ENCODE measurements around the gene USP25.

Gene USP25

GRCh38 chr21:15793550-15794235 lies 63.9 kb downstream of the USP25 start:
- ATAC-seq (replicated peaks) (no peak), DNase-seq (no peak)
- Mint-ChIP-seq H3K27me3 (no peaks in the 10 kb centered on the region), H3K27ac (no peak overlapping the region), H3K9me3 (peaks cover 0 to 2% of the 10 kb centered on the region in 2 donors), H3K36me3 (peaks cover 17% of the 10 kb centered on the region in 2 donors), H3K4me1 (peaks cover 16 to 33% of the 10 kb centered on the region in 2 donors), H3K4me3 (no peak overlapping the region)

- Mint-ChIP-seq H3K27ac (no peak overlapping the region), H3K4me3 (no peak overlapping the region), H3K9me3 (peaks cover 0 to 2% of the 10 kb centered on the region in 2 donors), H3K27me3 (no peaks in the 10 kb centered on the region), H3K4me1 (peaks cover 16 to 33% of the 10 kb centered on the region in 2 donors), H3K36me3 (peaks cover 17 to 19% of the 10 kb centered on the region in 2 donors)
- DNase-seq (no peak), ATAC-seq (replicated peaks) (no peak)
Observed at GRCh38 chr21:15794277-15794912, 64.6 kb downstream of the USP25 start.

GRCh38 chr21:15795533-15795932 lies 65.8 kb downstream of the USP25 start:
- Mint-ChIP-seq H3K27ac (no peak overlapping the region), H3K27me3 (no peaks in the 10 kb centered on the region), H3K9me3 (peaks cover 0 to 2% of the 10 kb centered on the region in 2 donors), H3K4me1 (peaks cover 16 to 33% of the 10 kb centered on the region in 2 donors), H3K36me3 (peaks cover 17 to 19% of the 10 kb centered on the region in 2 donors), H3K4me3 (no peak overlapping the region)
- no peak for ATAC-seq (replicated peaks)
- DNase-seq: no peak

- Mint-ChIP-seq H3K4me1 (peaks cover 16 to 40% of the 10 kb centered on the region in 2 donors), H3K36me3 (peaks cover 24% of the 10 kb centered on the region in 2 donors)
Observed at GRCh38 chr21:15797577-15798363, 68.0 kb downstream of the USP25 start.

GRCh38 chr21:15801352-15801863 lies 71.6 kb downstream of the USP25 start:
- H3K4me3 Mint-ChIP-seq: no peak overlapping the region
- peaks cover 8 to 25% of the 10 kb centered on the region in 2 donors for H3K4me1 Mint-ChIP-seq
- ATAC-seq (replicated peaks): no peak
- DNase-seq: no peak
- no peaks in the 10 kb centered on the region for H3K27me3 Mint-ChIP-seq
- H3K27ac Mint-ChIP-seq: no peak overlapping the region
- H3K36me3 Mint-ChIP-seq: peaks cover 22 to 25% of the 10 kb centered on the region in 2 donors
- peaks cover 0 to 2% of the 10 kb centered on the region in 2 donors for H3K9me3 Mint-ChIP-seq

More at GRCh38 chr21:15797577-15798363, 68.0 kb downstream of the USP25 start:
- no peak overlapping the region for H3K4me3 Mint-ChIP-seq
- peaks cover 0 to 2% of the 10 kb centered on the region in 2 donors for H3K9me3 Mint-ChIP-seq
- ATAC-seq (replicated peaks) (no peak), DNase-seq (no peak)
- no peaks in the 10 kb centered on the region for H3K27me3 Mint-ChIP-seq
- H3K27ac Mint-ChIP-seq: no peak overlapping the region

- peaks cover 19 to 32% of the 10 kb centered on the region in 2 donors for H3K36me3 Mint-ChIP-seq
- ATAC-seq (replicated peaks): no peak
- H3K4me1 Mint-ChIP-seq: peaks cover 0 to 7% of the 10 kb centered on the region in 2 donors
- H3K27me3 Mint-ChIP-seq: no peaks in the 10 kb centered on the region
- no peak overlapping the region for H3K27ac Mint-ChIP-seq
- H3K9me3 Mint-ChIP-seq: no peaks in the 10 kb centered on the region
- no peak for DNase-seq
- no peak overlapping the region for H3K4me3 Mint-ChIP-seq
Observed at GRCh38 chr21:15804247-15805005, 74.6 kb downstream of the USP25 start.

GRCh38 chr21:15809065-15809464 lies 79.3 kb downstream of the USP25 start:
- H3K9me3 Mint-ChIP-seq: peaks cover 11% of the 10 kb centered on the region in 2 donors
- ATAC-seq (replicated peaks) (no peak), DNase-seq (no peak)
- no peak overlapping the region for H3K27ac Mint-ChIP-seq
- H3K4me3 Mint-ChIP-seq: no peak overlapping the region
- H3K27me3 Mint-ChIP-seq: no peaks in the 10 kb centered on the region
- peaks cover 36 to 51% of the 10 kb centered on the region in 2 donors for H3K36me3 Mint-ChIP-seq
- H3K4me1 Mint-ChIP-seq: no peaks in the 10 kb centered on the region

GRCh38 chr21:15809818-15810217 lies 80.0 kb downstream of the USP25 start:
- no peak overlapping the region for H3K27ac Mint-ChIP-seq
- H3K9me3 Mint-ChIP-seq: peaks cover 16 to 17% of the 10 kb centered on the region in 2 donors
- H3K27me3 Mint-ChIP-seq: no peaks in the 10 kb centered on the region
- no peak for ATAC-seq (replicated peaks)
- H3K4me1 Mint-ChIP-seq: peaks cover 0 to 1% of the 10 kb centered on the region in 2 donors
- DNase-seq: no peak
- H3K36me3 Mint-ChIP-seq: peaks cover 40 to 56% of the 10 kb centered on the region in 2 donors
- H3K4me3 Mint-ChIP-seq: no peak overlapping the region

GRCh38 chr21:15815285-15815684 lies 85.5 kb downstream of the USP25 start:
- DNase-seq (no peak), ATAC-seq (replicated peaks) (no peak)
- Mint-ChIP-seq H3K36me3 (peaks cover 56 to 74% of the 10 kb centered on the region in 2 donors), H3K9me3 (peaks cover 28 to 37% of the 10 kb centered on the region in 2 donors), H3K4me3 (no peak overlapping the region), H3K27me3 (no peaks in the 10 kb centered on the region), H3K27ac (no peak overlapping the region), H3K4me1 (peaks cover 0 to 6% of the 10 kb centered on the region in 2 donors)

- Mint-ChIP-seq H3K27ac (no peak overlapping the region), H3K9me3 (peaks cover 8 to 15% of the 10 kb centered on the region in 2 donors)
Observed at GRCh38 chr21:15820327-15820726, 90.5 kb downstream of the USP25 start.

GRCh38 chr21:15820852-15821379 lies 91.1 kb downstream of the USP25 start:
- ATAC-seq (replicated peaks) (no peak), DNase-seq (no peak)
- peaks cover 6 to 15% of the 10 kb centered on the region in 2 donors for H3K9me3 Mint-ChIP-seq
- H3K27ac Mint-ChIP-seq: no peak overlapping the region
- peaks cover 4% of the 10 kb centered on the region in 2 donors for H3K4me1 Mint-ChIP-seq
- no peaks in the 10 kb centered on the region for H3K27me3 Mint-ChIP-seq
- H3K4me3 Mint-ChIP-seq: no peak overlapping the region
- peaks cover 24 to 43% of the 10 kb centered on the region in 2 donors for H3K36me3 Mint-ChIP-seq

More at GRCh38 chr21:15820327-15820726, 90.5 kb downstream of the USP25 start:
- Mint-ChIP-seq H3K4me3 (no peak overlapping the region), H3K27me3 (no peaks in the 10 kb centered on the region), H3K4me1 (peaks cover 3 to 4% of the 10 kb centered on the region in 2 donors), H3K36me3 (peaks cover 29 to 49% of the 10 kb centered on the region in 2 donors)
- DNase-seq: no peak
- no peak for ATAC-seq (replicated peaks)

GRCh38 chr21:15823486-15824150 lies 93.8 kb downstream of the USP25 start:
- peaks cover 1 to 4% of the 10 kb centered on the region in 2 donors for H3K4me1 Mint-ChIP-seq
- no peak for ATAC-seq (replicated peaks)

GRCh38 chr21:15825700-15826099 lies 95.9 kb downstream of the USP25 start:
- no peak for ATAC-seq (replicated peaks)
- Mint-ChIP-seq H3K27me3 (no peaks in the 10 kb centered on the region), H3K36me3 (peaks cover 13 to 19% of the 10 kb centered on the region in 2 donors), H3K9me3 (no peaks in the 10 kb centered on the region), H3K4me3 (no peak overlapping the region), H3K27ac (no peak overlapping the region), H3K4me1 (peaks cover 0 to 4% of the 10 kb centered on the region in 2 donors)
- DNase-seq: no peak

More at GRCh38 chr21:15823486-15824150, 93.8 kb downstream of the USP25 start:
- Mint-ChIP-seq H3K4me3 (no peak overlapping the region), H3K36me3 (peaks cover 13 to 26% of the 10 kb centered on the region in 2 donors), H3K27ac (no peak overlapping the region), H3K27me3 (no peaks in the 10 kb centered on the region), H3K9me3 (no peaks in the 10 kb centered on the region)
- no peak for DNase-seq
